AG04450 (cell line): ENCODE results near the gene SYT14. TPM values are rescaled to one million over a fixed set of nuclear protein-coding genes. Genes with fewer than 3 reads are reported as not detected.

Experiments used
- CTCF ChIA-PET: fragments of 300-600, 350-600 bp; formaldehyde crosslinking; extraction: SDS; loops from one replicate; lab custom pipeline; 2022; ENCODE audit warnings: antibody characterized with exemption, inconsistent platforms; lab: Charles Lee
- POLR2A ChIA-PET: fragments of 350-600 bp; formaldehyde crosslinking; extraction: SDS; loops from one replicate; lab custom pipeline; 2021; ENCODE audit warnings: antibody characterized with exemption, inconsistent platforms; lab: Yijun Ruan, JAX
- DNase-seq: peaks from one replicate; pipeline ENCODE4 v3.0.0-alpha.2; 2011; ENCODE audit warnings: low read depth, low spot score
- H3K27ac ChIP-seq: one replicate; pipeline ENCODE4 v1.5.1; 2012; ENCODE audit warnings: low read depth, low read length, control low read depth
- H3K27me3 ChIP-seq: one replicate; pipeline ENCODE4 v1.6.0; 2012; ENCODE audit warnings: low read length; ENCODE audit not compliant: control insufficient read depth, insufficient read depth
- H3K4me3 ChIP-seq: 2 replicates; pipeline ENCODE4 v1.5.1; 2011; ENCODE audit warnings: mild to moderate bottlenecking, low read depth, low read length, control low read depth
- H3K9me3 ChIP-seq: 2 replicates; pipeline ENCODE4 v1.5.1; 2012; ENCODE audit warnings: low read length; ENCODE audit not compliant: control insufficient read depth, insufficient read depth
- polyA plus RNA-seq: library from polyadenylated mRNA; depleted of rRNA; stranded (reverse); fragments of >200 nt; gene quantifications from 2 replicates; pipeline ENCODE4 v1.2.3, GENCODE V29; 2011
- TF ChIP-seq, protein P1 (sequence below): IDR thresholded peaks from 2 replicates; pipeline ENCODE4 v1.5.1; 2011; ENCODE audit warnings: low read depth, low read length, control low read depth, inconsistent platforms

SYT14 gene
- polyA plus RNA-seq, 1 experiment, result 4.8 TPM

GRCh38 chr1:209920844-209921243 lies 17.2 kb upstream of the SYT14 start:
- POLR2A ChIA-PET, result no interaction called here
- CTCF ChIA-PET, result no interaction called here

DNA sequence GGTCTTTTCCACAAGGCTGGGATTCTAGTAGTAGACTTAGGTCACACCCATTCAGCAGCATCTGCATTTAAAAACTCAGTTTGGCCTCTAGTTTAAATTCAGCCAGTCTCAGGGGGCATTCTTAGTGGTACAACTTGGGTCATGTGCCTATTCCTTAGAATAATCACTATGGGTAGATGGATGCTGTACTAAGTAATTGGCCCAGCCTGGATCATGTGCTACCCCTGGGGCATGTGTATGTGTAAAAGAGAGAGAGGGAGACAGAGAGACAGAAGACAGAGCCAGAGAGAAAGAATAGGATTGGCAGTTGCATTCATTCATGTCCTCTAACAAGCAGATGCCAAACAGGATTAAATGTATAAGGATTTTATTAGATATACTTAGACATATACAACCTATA lies 13.6 kb upstream of the SYT14 start:
- no peak for DNase-seq
- POLR2A ChIA-PET, result no interaction called here
- TF ChIP-seq, protein P1, sequence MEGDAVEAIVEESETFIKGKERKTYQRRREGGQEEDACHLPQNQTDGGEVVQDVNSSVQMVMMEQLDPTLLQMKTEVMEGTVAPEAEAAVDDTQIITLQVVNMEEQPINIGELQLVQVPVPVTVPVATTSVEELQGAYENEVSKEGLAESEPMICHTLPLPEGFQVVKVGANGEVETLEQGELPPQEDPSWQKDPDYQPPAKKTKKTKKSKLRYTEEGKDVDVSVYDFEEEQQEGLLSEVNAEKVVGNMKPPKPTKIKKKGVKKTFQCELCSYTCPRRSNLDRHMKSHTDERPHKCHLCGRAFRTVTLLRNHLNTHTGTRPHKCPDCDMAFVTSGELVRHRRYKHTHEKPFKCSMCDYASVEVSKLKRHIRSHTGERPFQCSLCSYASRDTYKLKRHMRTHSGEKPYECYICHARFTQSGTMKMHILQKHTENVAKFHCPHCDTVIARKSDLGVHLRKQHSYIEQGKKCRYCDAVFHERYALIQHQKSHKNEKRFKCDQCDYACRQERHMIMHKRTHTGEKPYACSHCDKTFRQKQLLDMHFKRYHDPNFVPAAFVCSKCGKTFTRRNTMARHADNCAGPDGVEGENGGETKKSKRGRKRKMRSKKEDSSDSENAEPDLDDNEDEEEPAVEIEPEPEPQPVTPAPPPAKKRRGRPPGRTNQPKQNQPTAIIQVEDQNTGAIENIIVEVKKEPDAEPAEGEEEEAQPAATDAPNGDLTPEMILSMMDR, result no peak
- Histone ChIP-seq H3K4me3 (no peak overlapping the region), H3K27me3 (no peaks in the 10 kb centered on the region), H3K9me3 (no peaks in the 10 kb centered on the region), H3K27ac (no peak overlapping the region)
- CTCF ChIA-PET, result interaction anchor here (0.7 kb wide), 1 partner anchor 101 kb away, joined by 3 read pairs; no protein-coding TSS in a partner anchor

More at GRCh38 chr1:209920844-209921243, 17.2 kb upstream of the SYT14 start:
- DNase-seq, result no peak
- Histone ChIP-seq H3K9me3 (no peaks in the 10 kb centered on the region), H3K4me3 (no peak overlapping the region), H3K27me3 (no peaks in the 10 kb centered on the region), H3K27ac (no peak overlapping the region)
- TF ChIP-seq, protein P1, result no peak

GRCh38 chr1:209926045-209926444 lies 12.0 kb upstream of the SYT14 start:
- H3K9me3 ChIP-seq, result no peaks in the 10 kb centered on the region
- ChIA-PET POLR2A (no interaction called here), CTCF (interaction anchor here (0.6 to 1.8 kb wide), 4 partner anchors 30 to 100 kb away, joined by 3 to 5 read pairs (median 3); no protein-coding TSS in a partner anchor)
- H3K27me3 ChIP-seq, result no peaks in the 10 kb centered on the region
- TF ChIP-seq, protein P1, result no peak
- H3K27ac ChIP-seq, result no peak overlapping the region
- peak; percentile 70 for DNase-seq
- no peak overlapping the region for H3K4me3 ChIP-seq

DNA sequence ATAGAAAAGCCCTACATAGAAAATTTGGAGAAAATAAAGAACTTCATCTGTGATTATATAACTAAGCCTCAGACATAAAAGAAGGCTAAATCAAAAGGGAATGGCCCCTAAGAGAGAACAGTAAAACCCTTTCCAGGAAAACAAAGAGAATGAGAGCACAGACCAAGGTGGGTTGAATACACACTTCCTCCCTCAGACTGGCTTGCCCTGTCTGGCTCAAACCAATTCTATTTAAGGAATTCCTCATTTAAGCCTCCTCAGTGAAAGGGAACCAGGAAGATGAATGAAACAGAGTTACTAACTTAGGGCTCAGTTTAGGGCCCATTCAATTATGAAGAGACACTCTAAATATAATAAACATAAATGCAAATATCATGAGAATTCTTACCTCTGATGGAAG lies 10.6 kb upstream of the SYT14 start:
- Histone ChIP-seq H3K4me3 (no peak overlapping the region), H3K9me3 (no peaks in the 10 kb centered on the region), H3K27me3 (no peaks in the 10 kb centered on the region), H3K27ac (no peak overlapping the region)
- TF ChIP-seq, protein P1, result no peak
- DNase-seq, result no peak
- CTCF ChIA-PET, result no interaction called here
- POLR2A ChIA-PET, result interaction anchor here (0.7 kb wide), 1 partner anchor 120 kb away, joined by 5 read pairs; no protein-coding TSS in a partner anchor

DNA sequence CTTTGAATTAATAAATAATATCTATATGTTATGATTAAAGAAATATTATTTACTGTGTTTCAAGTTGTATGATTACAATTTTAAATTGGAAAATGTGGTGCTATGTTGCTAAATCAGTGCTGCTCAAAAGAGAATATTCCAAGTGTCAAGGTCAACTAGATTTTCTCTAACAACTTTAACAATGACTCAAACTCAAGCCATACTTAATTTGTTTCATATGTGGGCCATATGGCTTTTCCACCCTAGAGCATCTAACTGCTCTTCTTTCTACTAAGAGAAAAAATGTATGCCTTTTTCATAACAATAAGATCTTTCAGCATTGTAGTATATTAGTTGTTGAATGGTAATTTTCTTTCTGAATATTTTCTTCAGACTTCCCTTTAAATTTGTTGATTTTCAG lies 8.3 kb upstream of the SYT14 start:
- no peaks in the 10 kb centered on the region for H3K9me3 ChIP-seq
- H3K27ac ChIP-seq, result no peak overlapping the region
- H3K4me3 ChIP-seq, result no peak overlapping the region
- CTCF ChIA-PET, result no interaction called here
- no peaks in the 10 kb centered on the region for H3K27me3 ChIP-seq
- POLR2A ChIA-PET, result no interaction called here
- DNase-seq, result no peak
- TF ChIP-seq, protein P1, result no peak
